GM18511 (cell line): Measurements from ENCODE around the gene TEAD1.
A peak's percentile ranks its signal among the peaks of the same experiment; 100 is the strongest.

Experiments used
- ATAC-seq: cut with Tn5 transposase; IDR thresholded peaks from one replicate; pipeline ENCODE4 v1.9.1; 2021; ENCODE audit warnings: mild to moderate bottlenecking, moderate library complexity; ENCODE audit not compliant: unreplicated experiment

The TEAD1 gene

GRCh38 chr11:12963792-12964536 lies 289.7 kb downstream of the TEAD1 start:
- peak; percentile 88 for ATAC-seq

GRCh38 chr11:12964650-12965049 lies 290.4 kb downstream of the TEAD1 start:
- no peak for ATAC-seq

- ATAC-seq = no peak
These were observed 291.8 kb downstream of the TEAD1 start for GRCh38 chr11:12966002-12966401.

GRCh38 chr11:12968101-12968500 lies 293.9 kb downstream of the TEAD1 start:
- ATAC-seq = no peak

GRCh38 chr11:12968826-12969225 lies 294.6 kb downstream of the TEAD1 start:
- ATAC-seq = no peak

GRCh38 chr11:12971955-12972354 lies 297.7 kb downstream of the TEAD1 start:
- ATAC-seq = no peak

- no peak for ATAC-seq
These were observed 299.4 kb downstream of the TEAD1 start for GRCh38 chr11:12973528-12974181.

- ATAC-seq = no peak
These were observed 301.0 kb downstream of the TEAD1 start for GRCh38 chr11:12975195-12975594.

- ATAC-seq = no peak
These were observed 305.9 kb downstream of the TEAD1 start for GRCh38 chr11:12979928-12980689.

- ATAC-seq = no peak
These were observed 307.7 kb downstream of the TEAD1 start for GRCh38 chr11:12981676-12982522.

- no peak for ATAC-seq
These were observed 309.1 kb downstream of the TEAD1 start for GRCh38 chr11:12983336-12983735.

GRCh38 chr11:12986194-12986898 lies 312.1 kb downstream of the TEAD1 start:
- no peak for ATAC-seq

GRCh38 chr11:12989428-12990161 lies 315.4 kb downstream of the TEAD1 start:
- no peak for ATAC-seq

GRCh38 chr11:12990162-12990480 lies 315.9 kb downstream of the TEAD1 start:
- ATAC-seq = no peak

GRCh38 chr11:12991426-12991825 lies 317.2 kb downstream of the TEAD1 start:
- no peak for ATAC-seq

GRCh38 chr11:12993626-12994025 lies 319.4 kb downstream of the TEAD1 start:
- ATAC-seq = no peak
